Liver (tissue), 3 donors: ENCODE data around the gene FCHSD1.

Experiments
- CTCF ChIP-seq: fragments of 150-350 bp; IDR thresholded peaks from 2 replicates; pipeline ENCODE4 v1.5.1; 2017; ENCODE audit warnings: improper control_type of control experiment, low read depth, low read length; ENCODE audit not compliant: missing input control
- EGR1 ChIP-seq, 2 donors: IDR thresholded peaks; 2 replicates each; pipeline ENCODE4 v1.6.1; 2016 to 2018; ENCODE audit warnings: antibody characterized with exemption in 2 of 2, low read depth in 2 of 2
- JUND ChIP-seq, 2 donors: IDR thresholded peaks; 2 replicates each; pipeline ENCODE4 v1.6.1; 2016; ENCODE audit warnings: antibody characterized with exemption in 2 of 2
- MAX ChIP-seq: IDR thresholded peaks from 2 replicates; pipeline ENCODE4 v1.6.1; 2016; ENCODE audit warnings: antibody characterized with exemption
- RAD21 ChIP-seq, 2 donors: IDR thresholded peaks; 2 replicates each; pipeline ENCODE4 v1.6.1; 2016; ENCODE audit warnings: antibody characterized with exemption in 2 of 2, mild to moderate bottlenecking in 2 of 2
- REST ChIP-seq: IDR thresholded peaks from 2 replicates; pipeline ENCODE4 v1.6.1; 2016; ENCODE audit warnings: antibody characterized with exemption, mild to moderate bottlenecking
- TAF1 ChIP-seq: conservative IDR thresholded peaks from 2 replicates; pipeline ENCODE4 v1.6.1; 2016; ENCODE audit warnings: antibody characterized with exemption, mild to moderate bottlenecking
- YY1 ChIP-seq: IDR thresholded peaks from 2 replicates; pipeline ENCODE4 v1.6.1; 2016; ENCODE audit warnings: antibody characterized with exemption, mild to moderate bottlenecking
- TF ChIP-seq, protein P1 (sequence below): IDR thresholded peaks from 2 replicates; pipeline ENCODE4 v1.6.1; 2016; ENCODE audit warnings: antibody characterized with exemption
- TF ChIP-seq, protein P2 (sequence below): IDR thresholded peaks from 2 replicates; pipeline ENCODE4 v1.6.1; 2016; ENCODE audit warnings: antibody characterized with exemption
- donor health status: healthy.
- donor health status: healthy.

DNA sequence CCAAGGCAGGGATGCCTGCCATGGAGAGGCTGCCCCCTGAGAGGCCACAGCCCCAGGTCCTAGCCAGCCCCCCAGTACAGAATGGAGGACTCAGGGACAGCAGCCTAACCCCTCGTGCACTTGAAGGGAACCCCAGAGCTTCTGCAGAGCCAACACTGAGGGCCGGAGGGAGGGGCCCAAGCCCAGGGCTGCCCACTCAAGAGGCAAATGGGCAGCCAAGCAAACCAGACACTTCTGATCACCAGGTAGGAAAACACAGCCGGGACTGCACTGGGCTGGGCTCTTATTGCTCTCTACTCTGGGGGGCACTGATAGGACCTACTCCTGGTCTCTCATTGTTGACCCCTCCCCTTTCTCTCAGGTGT lies 11.2 kb downstream of the FCHSD1 start:
- TF ChIP-seq MAX (no peak), CTCF (no peak), REST (no peak), TAF1 (no peak), EGR1 (IDR thresholded peaks at IDR 0.05; ENCODE audit: low read depth in 2 of 2) (no peak), YY1 (no peak), JUND (IDR thresholded peaks at IDR 0.05) (no peak), RAD21 (IDR thresholded peaks at IDR 0.05) (no peak)
- TF ChIP-seq, protein P1, sequence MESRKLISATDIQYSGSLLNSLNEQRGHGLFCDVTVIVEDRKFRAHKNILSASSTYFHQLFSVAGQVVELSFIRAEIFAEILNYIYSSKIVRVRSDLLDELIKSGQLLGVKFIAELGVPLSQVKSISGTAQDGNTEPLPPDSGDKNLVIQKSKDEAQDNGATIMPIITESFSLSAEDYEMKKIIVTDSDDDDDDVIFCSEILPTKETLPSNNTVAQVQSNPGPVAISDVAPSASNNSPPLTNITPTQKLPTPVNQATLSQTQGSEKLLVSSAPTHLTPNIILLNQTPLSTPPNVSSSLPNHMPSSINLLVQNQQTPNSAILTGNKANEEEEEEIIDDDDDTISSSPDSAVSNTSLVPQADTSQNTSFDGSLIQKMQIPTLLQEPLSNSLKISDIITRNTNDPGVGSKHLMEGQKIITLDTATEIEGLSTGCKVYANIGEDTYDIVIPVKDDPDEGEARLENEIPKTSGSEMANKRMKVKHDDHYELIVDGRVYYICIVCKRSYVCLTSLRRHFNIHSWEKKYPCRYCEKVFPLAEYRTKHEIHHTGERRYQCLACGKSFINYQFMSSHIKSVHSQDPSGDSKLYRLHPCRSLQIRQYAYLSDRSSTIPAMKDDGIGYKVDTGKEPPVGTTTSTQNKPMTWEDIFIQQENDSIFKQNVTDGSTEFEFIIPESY, result no peak
- TF ChIP-seq, protein P2, sequence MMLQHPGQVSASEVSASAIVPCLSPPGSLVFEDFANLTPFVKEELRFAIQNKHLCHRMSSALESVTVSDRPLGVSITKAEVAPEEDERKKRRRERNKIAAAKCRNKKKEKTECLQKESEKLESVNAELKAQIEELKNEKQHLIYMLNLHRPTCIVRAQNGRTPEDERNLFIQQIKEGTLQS, result no peak
